Mesothelial cell of epicardium (in vitro differentiated cells): Measurements from ENCODE around the gene FOSB. TPM values are rescaled to one million over a fixed set of nuclear protein-coding genes. Genes with fewer than 3 reads are reported as not detected.

Experiments used
- DNase-seq, 2 experiments: peaks; one replicate each; pipeline ENCODE4 v3.0.0; 2021; ENCODE audit warnings: low spot score in 2 of 2; ENCODE audit not compliant: unreplicated experiment in 2 of 2
- H3K27ac Mint-ChIP-seq: 2 replicates; pipeline ENCODE4 v1.8.0; 2021; ENCODE audit warnings: mixed read lengths
- H3K27me3 Mint-ChIP-seq: 2 replicates; pipeline ENCODE4 v1.8.0; 2021; ENCODE audit warnings: low read depth, mixed read lengths
- H3K36me3 Mint-ChIP-seq: 2 replicates; pipeline ENCODE4 v1.8.0; 2021; ENCODE audit warnings: mixed read lengths
- H3K4me1 Mint-ChIP-seq: 2 replicates; pipeline ENCODE4 v1.8.0; 2021; ENCODE audit warnings: mixed read lengths
- H3K4me3 Mint-ChIP-seq: 2 replicates; pipeline ENCODE4 v1.8.0; 2021; ENCODE audit warnings: mild to moderate bottlenecking, moderate library complexity, mixed read lengths
- H3K9me3 Mint-ChIP-seq: 2 replicates; pipeline ENCODE4 v1.8.0; 2021; ENCODE audit warnings: mixed read lengths
- CTCF ChIP-seq: fragments of 200-600 bp; sonication (generic); IDR thresholded peaks from one replicate; pipeline ENCODE4 v1.5.0; 2021; ENCODE audit warnings: antibody characterized with exemption; ENCODE audit not compliant: unreplicated experiment
- total RNA-seq: library from RNA; stranded (reverse); gene quantifications from 3 replicates; pipeline ENCODE4 v1.2.1, GENCODE V29; 2021

FOSB gene
- 272 to 287 TPM (median 278 TPM) in 3 replicates for total RNA-seq

GRCh38 chr19:45467456-45468158 is at the start of gene FOSB:
Gene FOSB (plus strand): TSS chr19:45467996. CDS start chr19:45468587, 591 bp downstream.
- H3K36me3 Mint-ChIP-seq = no peaks in the 10 kb centered on the region
- peak within 1 kb of the TSS; percentile 99 for H3K27ac Mint-ChIP-seq
- H3K9me3 Mint-ChIP-seq = no peaks in the 10 kb centered on the region
- no peak for TF ChIP-seq CTCF
- peaks cover 13% of the 10 kb centered on the region for H3K27me3 Mint-ChIP-seq
- H3K4me3 Mint-ChIP-seq = peak within 1 kb of the TSS; percentile 93
- H3K4me1 Mint-ChIP-seq = peaks cover 18% of the 10 kb centered on the region
- DNase-seq = peak; percentile 95 to 97

- no peak for DNase-seq
- Mint-ChIP-seq H3K27ac (no peak overlapping the region), H3K27me3 (no peaks in the 10 kb centered on the region), H3K4me1 (peaks cover 16% of the 10 kb centered on the region), H3K36me3 (peaks cover 29% of the 10 kb centered on the region), H3K9me3 (no peaks in the 10 kb centered on the region), H3K4me3 (no peak overlapping the region)
- TF ChIP-seq CTCF = no peak
These were observed 49.0 kb upstream of the FOSB start for GRCh38 chr19:45418802-45419201.

- H3K4me1 Mint-ChIP-seq = peaks cover 22% of the 10 kb centered on the region
- no peak overlapping the region for H3K27ac Mint-ChIP-seq
- H3K27me3 Mint-ChIP-seq = no peaks in the 10 kb centered on the region
- DNase-seq = no peak
- H3K9me3 Mint-ChIP-seq = no peaks in the 10 kb centered on the region
- TF ChIP-seq CTCF = no peak
- no peak overlapping the region for H3K4me3 Mint-ChIP-seq
- H3K36me3 Mint-ChIP-seq = peaks cover 25% of the 10 kb centered on the region
These were observed 48.4 kb upstream of the FOSB start for GRCh38 chr19:45419396-45419795.

- H3K9me3 Mint-ChIP-seq = no peaks in the 10 kb centered on the region
- H3K36me3 Mint-ChIP-seq = peaks cover 21% of the 10 kb centered on the region
- TF ChIP-seq CTCF = no peak
- peaks cover 26% of the 10 kb centered on the region for H3K4me1 Mint-ChIP-seq
- H3K4me3 Mint-ChIP-seq = no peak overlapping the region
- no peak for DNase-seq
- H3K27ac Mint-ChIP-seq = no peak overlapping the region
- H3K27me3 Mint-ChIP-seq = no peaks in the 10 kb centered on the region
These were observed 47.9 kb upstream of the FOSB start for GRCh38 chr19:45419895-45420294.

- Mint-ChIP-seq H3K27ac (no peak overlapping the region), H3K36me3 (peaks cover 21% of the 10 kb centered on the region), H3K27me3 (no peaks in the 10 kb centered on the region), H3K9me3 (no peaks in the 10 kb centered on the region), H3K4me1 (peaks cover 26% of the 10 kb centered on the region), H3K4me3 (no peak overlapping the region)
- no peak for TF ChIP-seq CTCF
- DNase-seq = no peak
These were observed 47.4 kb upstream of the FOSB start for GRCh38 chr19:45420356-45420755.

- Mint-ChIP-seq H3K4me1 (peaks cover 29% of the 10 kb centered on the region), H3K36me3 (peaks cover 17% of the 10 kb centered on the region), H3K4me3 (no peak overlapping the region), H3K27ac (no peak overlapping the region), H3K27me3 (no peaks in the 10 kb centered on the region), H3K9me3 (no peaks in the 10 kb centered on the region)
- no peak for TF ChIP-seq CTCF
- no peak for DNase-seq
These were observed 46.9 kb upstream of the FOSB start for GRCh38 chr19:45420871-45421270.
